ENCODE measurements around the gene OXNAD1. TPM values are rescaled to one million over a fixed set of nuclear protein-coding genes. Genes with fewer than 3 reads are reported as not detected.

The OXNAD1 gene
- total and polyA plus RNA-seq, 2 of the 13 experiments (the other 11 are each of a cell fraction or from before 2014, with no cell fraction given) = 9.9 to 18.8 TPM

DNA sequence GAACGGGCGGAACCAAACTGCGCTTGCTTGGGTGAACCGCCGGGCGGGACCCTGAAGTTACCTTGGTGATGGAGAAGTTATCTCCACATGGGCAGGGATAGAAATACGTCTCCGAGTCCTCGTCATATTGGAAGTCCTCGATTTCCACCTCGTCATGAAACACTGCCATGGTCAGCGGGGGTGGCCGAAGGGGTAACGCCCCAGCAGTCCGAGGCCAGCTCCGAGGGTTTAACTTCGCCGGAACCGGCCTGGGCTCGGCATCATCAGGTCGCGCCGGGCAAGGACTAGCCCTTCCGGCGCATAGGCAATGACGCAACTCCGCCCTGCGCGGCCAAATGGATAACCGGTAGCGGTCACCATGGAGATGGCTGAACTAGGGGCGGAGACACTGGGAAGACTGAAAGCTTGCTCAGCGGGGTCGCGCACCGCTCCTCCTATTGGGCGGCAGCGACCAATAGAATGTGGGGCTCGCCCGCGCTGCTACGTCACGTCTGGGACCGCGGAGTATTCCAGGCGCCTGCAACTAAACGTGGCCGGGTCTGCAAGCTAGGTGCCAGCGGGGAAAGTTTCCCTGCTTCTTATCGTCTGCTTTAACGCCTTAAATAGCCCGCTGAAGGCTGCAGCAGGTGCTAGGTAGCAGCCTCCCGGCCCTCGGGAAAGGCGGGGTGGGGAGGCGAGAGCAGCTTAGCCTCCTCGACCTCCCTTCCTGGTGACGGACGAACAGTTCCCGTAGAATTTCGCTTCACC, at the start of gene OXNAD1, which contains the start of gene DPH3 (continued):
- peak; percentile 40; the same call in 1 of the 2 replicates for TF ChIP-seq GFI1 (CRISPR knock-in tag; IDR thresholded peaks at IDR 0.05; ENCODE audit: borderline replicate concordance)
- TF ChIP-seq HDAC6 (IDR thresholded peaks at IDR 0.05; ENCODE audit: low read depth, low read length) = no peak
- TF ChIP-seq ZNF614 (CRISPR knock-in tag; IDR thresholded peaks at IDR 0.05; ENCODE audit: borderline replicate concordance) = peak; percentile 61; the same call in 1 of the 2 replicates
- no peak for TF ChIP-seq ZNF24 (IDR thresholded peaks at IDR 0.05)
- no peak for TF ChIP-seq ZNF850 (CRISPR knock-in tag; conservative IDR thresholded peaks at IDR 0.05)
- no peak for TF ChIP-seq ZNF17 (CRISPR knock-in tag; IDR thresholded peaks at IDR 0.05)
- no peak for TF ChIP-seq ZNF44 (CRISPR knock-in tag; IDR thresholded peaks at IDR 0.05)
- TF ChIP-seq, protein P1, sequence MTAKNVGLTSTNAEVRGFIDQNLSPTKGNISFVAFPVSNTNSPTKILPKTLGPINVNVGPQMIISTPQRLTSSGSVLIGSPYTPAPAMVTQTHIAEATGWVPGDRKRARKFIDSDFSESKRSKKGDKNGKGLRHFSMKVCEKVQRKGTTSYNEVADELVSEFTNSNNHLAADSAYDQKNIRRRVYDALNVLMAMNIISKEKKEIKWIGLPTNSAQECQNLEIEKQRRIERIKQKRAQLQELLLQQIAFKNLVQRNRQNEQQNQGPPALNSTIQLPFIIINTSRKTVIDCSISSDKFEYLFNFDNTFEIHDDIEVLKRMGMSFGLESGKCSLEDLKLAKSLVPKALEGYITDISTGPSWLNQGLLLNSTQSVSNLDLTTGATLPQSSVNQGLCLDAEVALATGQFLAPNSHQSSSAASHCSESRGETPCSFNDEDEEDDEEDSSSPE (CRISPR knock-in tag; IDR thresholded peaks at IDR 0.05) = peak; percentile 68
- TF ChIP-seq ZNF563 (CRISPR knock-in tag; IDR thresholded peaks at IDR 0.05) = peak; percentile 76; the same call in 1 of the 2 replicates
- no peak for TF ChIP-seq GZF1 (CRISPR knock-in tag; IDR thresholded peaks at IDR 0.05)
- TF ChIP-seq, protein P2, sequence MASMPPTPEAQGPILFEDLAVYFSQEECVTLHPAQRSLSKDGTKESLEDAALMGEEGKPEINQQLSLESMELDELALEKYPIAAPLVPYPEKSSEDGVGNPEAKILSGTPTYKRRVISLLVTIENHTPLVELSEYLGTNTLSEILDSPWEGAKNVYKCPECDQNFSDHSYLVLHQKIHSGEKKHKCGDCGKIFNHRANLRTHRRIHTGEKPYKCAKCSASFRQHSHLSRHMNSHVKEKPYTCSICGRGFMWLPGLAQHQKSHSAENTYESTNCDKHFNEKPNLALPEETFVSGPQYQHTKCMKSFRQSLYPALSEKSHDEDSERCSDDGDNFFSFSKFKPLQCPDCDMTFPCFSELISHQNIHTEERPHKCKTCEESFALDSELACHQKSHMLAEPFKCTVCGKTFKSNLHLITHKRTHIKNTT (CRISPR knock-in tag; IDR thresholded peaks at IDR 0.05) = no peak
- no peak for TF ChIP-seq ZBTB20 (CRISPR knock-in tag; IDR thresholded peaks at IDR 0.05; ENCODE audit: borderline replicate concordance, low read depth)
- TF ChIP-seq SATB2 (CRISPR knock-in tag; IDR thresholded peaks at IDR 0.05) = no peak
- TF ChIP-seq ZFP36L1 (CRISPR knock-in tag; IDR thresholded peaks at IDR 0.05) = no peak; the same call in 1 of the 2 replicates
- no peak for TF ChIP-seq EEA1 (CRISPR knock-in tag; IDR thresholded peaks at IDR 0.05; ENCODE audit: borderline replicate concordance)
- peak; percentile 100 for TF ChIP-seq ATF1 (CRISPR knock-in tag; IDR thresholded peaks at IDR 0.05)
- TF ChIP-seq, protein P3, sequence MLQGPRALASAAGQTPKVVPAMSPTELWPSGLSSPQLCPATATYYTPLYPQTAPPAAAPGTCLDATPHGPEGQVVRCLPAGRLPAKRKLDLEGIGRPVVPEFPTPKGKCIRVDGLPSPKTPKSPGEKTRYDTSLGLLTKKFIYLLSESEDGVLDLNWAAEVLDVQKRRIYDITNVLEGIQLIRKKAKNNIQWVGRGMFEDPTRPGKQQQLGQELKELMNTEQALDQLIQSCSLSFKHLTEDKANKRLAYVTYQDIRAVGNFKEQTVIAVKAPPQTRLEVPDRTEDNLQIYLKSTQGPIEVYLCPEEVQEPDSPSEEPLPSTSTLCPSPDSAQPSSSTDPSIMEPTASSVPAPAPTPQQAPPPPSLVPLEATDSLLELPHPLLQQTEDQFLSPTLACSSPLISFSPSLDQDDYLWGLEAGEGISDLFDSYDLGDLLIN (CRISPR knock-in tag; IDR thresholded peaks at IDR 0.05; ENCODE audit: borderline replicate concordance) = no peak
- no peak for TF ChIP-seq NFE2 (CRISPR knock-in tag; IDR thresholded peaks at IDR 0.05)
- peak; percentile 72; the same call in 1 of the 2 replicates for TF ChIP-seq MYC (CRISPR knock-in tag; IDR thresholded peaks at IDR 0.05; ENCODE audit: borderline replicate concordance)
- TF ChIP-seq ZNF740 (CRISPR knock-in tag; IDR thresholded peaks at IDR 0.05) = no peak
- TF ChIP-seq ZNF333 (CRISPR knock-in tag; IDR thresholded peaks at IDR 0.05; ENCODE audit: borderline replicate concordance) = 0 out of 2 replicates have a peak, but pooled peaks have one; percentile 34
- TF ChIP-seq CAMTA2 (CRISPR knock-in tag; IDR thresholded peaks at IDR 0.05; ENCODE audit: borderline replicate concordance) = 0 out of 2 replicates have a peak, but pooled peaks have one; percentile 29
- no peak for TF ChIP-seq ZNF569 (CRISPR knock-in tag; IDR thresholded peaks at IDR 0.05; ENCODE audit: borderline replicate concordance)
- no peak for TF ChIP-seq PRMT3 (CRISPR knock-in tag; IDR thresholded peaks at IDR 0.05; ENCODE audit: borderline replicate concordance, low read depth)
- no peak for TF ChIP-seq SP4 (CRISPR knock-in tag; IDR thresholded peaks at IDR 0.05)

Measured in HepG2 (cell line).